ENCODE data around the gene LTC4S.
"Not testable (repeated sequence)": the region's sequence is repeated elsewhere in the genome, so short reads cannot be mapped to it uniquely, and the experiment has no call there.

The LTC4S gene, protein sequence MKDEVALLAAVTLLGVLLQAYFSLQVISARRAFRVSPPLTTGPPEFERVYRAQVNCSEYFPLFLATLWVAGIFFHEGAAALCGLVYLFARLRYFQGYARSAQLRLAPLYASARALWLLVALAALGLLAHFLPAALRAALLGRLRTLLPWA

DNA sequence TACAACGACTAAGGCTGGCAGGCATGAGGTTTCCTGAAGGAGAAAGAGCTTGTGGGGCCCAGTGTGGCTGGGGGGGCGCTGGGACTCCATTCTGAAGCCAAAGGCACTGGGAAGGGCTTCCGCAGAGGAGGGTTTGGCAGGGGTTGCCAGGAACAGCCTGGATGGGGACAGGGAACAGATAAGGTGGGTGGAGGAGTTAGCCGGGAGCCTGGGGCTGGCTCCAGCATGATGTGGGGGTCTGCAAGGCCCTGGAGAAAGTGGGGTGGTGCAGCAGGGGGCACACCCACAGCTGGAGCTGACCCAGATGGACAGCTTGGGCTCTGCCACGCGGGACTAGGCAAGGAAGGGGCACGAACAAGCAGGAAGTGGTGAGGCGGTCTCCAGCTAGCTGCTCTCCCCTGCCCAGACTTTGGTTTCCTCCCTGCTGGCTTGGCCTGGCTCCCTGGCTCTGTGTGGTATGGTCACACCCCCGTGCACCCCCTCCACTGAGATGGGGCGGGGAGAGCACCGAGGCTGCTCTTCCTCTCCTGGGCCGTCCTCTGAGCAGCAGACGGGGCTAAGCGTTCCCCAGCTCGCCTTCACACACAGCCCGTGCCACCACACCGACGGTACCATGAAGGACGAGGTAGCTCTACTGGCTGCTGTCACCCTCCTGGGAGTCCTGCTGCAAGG, at the start of gene LTC4S:
TSS of gene LTC4S (plus strand) at position 519 of the 672 bp plus-strand sequence. CDS start at position 614, 95 bp downstream.
- peak; percentile 70 for TF ChIP-seq POLR2A (IDR thresholded peaks at IDR 0.05; ENCODE audit: extremely low read depth, insufficient read length)
- TF ChIP-seq, protein P1, sequence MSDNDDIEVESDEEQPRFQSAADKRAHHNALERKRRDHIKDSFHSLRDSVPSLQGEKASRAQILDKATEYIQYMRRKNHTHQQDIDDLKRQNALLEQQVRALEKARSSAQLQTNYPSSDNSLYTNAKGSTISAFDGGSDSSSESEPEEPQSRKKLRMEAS (IDR thresholded peaks at IDR 0.05; ENCODE audit: low read depth, low read length), result peak; percentile 69; the same call in 1 of the 2 replicates
- peak; percentile 76 for TF ChIP-seq MYC (IDR thresholded peaks at IDR 0.05; ENCODE audit: low read depth, low read length)
- TF ChIP-seq, protein P2, sequence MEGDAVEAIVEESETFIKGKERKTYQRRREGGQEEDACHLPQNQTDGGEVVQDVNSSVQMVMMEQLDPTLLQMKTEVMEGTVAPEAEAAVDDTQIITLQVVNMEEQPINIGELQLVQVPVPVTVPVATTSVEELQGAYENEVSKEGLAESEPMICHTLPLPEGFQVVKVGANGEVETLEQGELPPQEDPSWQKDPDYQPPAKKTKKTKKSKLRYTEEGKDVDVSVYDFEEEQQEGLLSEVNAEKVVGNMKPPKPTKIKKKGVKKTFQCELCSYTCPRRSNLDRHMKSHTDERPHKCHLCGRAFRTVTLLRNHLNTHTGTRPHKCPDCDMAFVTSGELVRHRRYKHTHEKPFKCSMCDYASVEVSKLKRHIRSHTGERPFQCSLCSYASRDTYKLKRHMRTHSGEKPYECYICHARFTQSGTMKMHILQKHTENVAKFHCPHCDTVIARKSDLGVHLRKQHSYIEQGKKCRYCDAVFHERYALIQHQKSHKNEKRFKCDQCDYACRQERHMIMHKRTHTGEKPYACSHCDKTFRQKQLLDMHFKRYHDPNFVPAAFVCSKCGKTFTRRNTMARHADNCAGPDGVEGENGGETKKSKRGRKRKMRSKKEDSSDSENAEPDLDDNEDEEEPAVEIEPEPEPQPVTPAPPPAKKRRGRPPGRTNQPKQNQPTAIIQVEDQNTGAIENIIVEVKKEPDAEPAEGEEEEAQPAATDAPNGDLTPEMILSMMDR (IDR thresholded peaks at IDR 0.05; ENCODE audit: low read depth, low read length), result no peak
- H3K4me3 ChIP-seq (ENCODE audit: low read depth, low read length), result peak within 1 kb of the TSS; percentile 66
- DNase-seq (ENCODE audit: low read depth), result peak; percentile 97

DNA sequence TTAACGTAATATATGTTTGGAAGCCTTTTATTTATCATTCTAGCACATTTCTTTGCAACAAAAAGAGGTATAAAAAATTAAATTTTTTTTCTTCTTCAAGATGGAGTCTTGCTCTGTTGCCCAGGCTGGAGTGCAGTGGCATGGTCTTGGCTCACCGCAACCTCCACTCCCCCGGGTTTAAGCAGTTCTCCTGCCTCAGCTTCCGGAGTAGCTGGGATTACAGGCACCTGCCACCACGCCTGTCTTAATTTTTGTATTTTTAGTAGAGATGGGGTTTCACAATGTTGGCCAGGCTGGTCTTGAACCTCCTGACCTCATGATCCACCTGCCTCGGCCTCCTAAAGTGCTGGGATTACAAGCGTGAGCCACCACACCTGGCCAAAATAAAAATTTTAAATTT, 49.7 kb upstream of the LTC4S start:
- DNase-seq (ENCODE audit: low read depth), result peak; percentile 47
- not testable (repeated sequence) for H3K4me3 ChIP-seq (ENCODE audit: low read depth, low read length)

DNA sequence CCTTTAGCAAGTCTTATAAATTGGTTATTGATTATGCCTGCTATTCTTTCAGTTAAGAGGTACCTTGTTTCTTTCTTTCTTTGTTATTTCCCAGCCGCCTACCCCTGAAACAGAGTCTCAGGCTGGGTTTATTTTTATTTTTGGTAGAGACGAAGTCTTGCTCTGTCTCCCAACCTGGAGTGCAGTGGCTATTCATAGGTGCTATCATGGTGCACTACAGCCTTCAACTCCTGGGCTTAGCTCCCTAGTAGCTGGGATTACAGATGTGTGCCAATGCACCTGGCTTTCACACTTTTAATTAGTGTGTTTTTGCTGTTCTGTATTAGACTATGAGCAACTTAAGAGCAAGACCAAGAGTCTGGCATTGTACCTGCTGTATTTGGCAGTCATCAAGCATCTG, 46.9 kb upstream of the LTC4S start:
- no peak for DNase-seq (ENCODE audit: low read depth)
- TF ChIP-seq MYC (IDR thresholded peaks at IDR 0.05; ENCODE audit: low read depth, low read length) (no peak), POLR2A (IDR thresholded peaks at IDR 0.05; ENCODE audit: extremely low read depth, insufficient read length) (no peak)
- TF ChIP-seq, protein P1 (IDR thresholded peaks at IDR 0.05; ENCODE audit: low read depth, low read length), result no peak
- no peak overlapping the region for H3K4me3 ChIP-seq (ENCODE audit: low read depth, low read length)

DNA sequence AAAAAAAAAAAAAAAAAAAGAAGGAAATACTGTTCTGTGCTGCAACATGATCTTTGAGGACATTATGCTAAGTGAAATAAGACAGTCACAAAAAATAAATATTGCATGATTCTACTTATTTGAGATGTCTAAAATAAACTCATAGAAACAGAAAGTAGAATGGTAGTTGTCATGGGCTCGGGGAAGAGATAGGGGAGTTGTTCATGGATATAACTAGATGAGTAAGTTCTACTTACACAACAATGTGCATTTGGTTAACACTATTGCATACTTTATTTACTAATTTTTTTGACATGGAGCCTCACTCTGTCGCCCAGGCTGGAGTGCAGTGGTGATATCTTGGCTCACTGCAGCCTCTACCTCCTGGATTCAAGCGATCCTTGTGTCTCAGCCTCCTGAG, 46.0 kb upstream of the LTC4S start:
- DNase-seq (ENCODE audit: low read depth), result no peak
- TF ChIP-seq, protein P2 (IDR thresholded peaks at IDR 0.05; ENCODE audit: low read depth, low read length), result no peak
- TF ChIP-seq, protein P1 (IDR thresholded peaks at IDR 0.05; ENCODE audit: low read depth, low read length), result no peak
- TF ChIP-seq POLR2A (IDR thresholded peaks at IDR 0.05; ENCODE audit: extremely low read depth, insufficient read length), result no peak
- TF ChIP-seq MYC (IDR thresholded peaks at IDR 0.05; ENCODE audit: low read depth, low read length), result no peak
- no peak overlapping the region for H3K4me3 ChIP-seq (ENCODE audit: low read depth, low read length)

DNA sequence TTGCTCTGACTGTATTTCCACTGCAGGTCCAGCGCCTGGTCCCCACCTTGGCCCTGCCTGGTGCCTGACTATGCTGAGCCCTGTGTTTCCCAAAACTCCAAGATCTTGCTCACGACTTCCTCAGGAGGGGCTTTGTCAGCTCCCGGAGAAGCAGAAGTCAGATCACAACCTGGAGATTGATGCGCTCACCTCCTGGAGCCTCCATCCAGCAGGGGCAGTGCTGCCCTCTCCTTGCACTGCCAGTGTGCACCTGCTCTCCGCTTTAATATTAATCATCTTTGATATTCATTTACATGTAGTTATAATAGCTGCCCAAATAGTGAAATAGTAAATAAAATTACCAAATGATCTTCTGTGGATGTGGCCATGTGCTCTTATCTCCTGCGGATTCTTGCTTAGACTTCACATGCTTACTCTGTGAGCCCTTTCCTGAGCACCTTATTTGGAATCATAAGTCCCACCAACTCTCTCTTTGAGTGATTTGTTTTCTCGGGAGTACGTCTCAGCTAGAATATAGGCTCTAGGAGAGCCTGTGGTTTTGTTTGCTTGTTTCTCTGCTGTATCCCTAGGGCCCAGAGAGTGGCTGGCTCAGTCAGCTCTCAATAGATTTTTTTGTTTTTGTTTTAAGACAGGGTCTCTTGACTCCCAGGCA, 43.8 kb upstream of the LTC4S start:
- DNase-seq (ENCODE audit: low read depth), result no peak
- TF ChIP-seq POLR2A (IDR thresholded peaks at IDR 0.05; ENCODE audit: extremely low read depth, insufficient read length), result no peak
- TF ChIP-seq, protein P2 (IDR thresholded peaks at IDR 0.05; ENCODE audit: low read depth, low read length), result peak; percentile 3
- no peak overlapping the region for H3K4me3 ChIP-seq (ENCODE audit: low read depth, low read length)

DNA sequence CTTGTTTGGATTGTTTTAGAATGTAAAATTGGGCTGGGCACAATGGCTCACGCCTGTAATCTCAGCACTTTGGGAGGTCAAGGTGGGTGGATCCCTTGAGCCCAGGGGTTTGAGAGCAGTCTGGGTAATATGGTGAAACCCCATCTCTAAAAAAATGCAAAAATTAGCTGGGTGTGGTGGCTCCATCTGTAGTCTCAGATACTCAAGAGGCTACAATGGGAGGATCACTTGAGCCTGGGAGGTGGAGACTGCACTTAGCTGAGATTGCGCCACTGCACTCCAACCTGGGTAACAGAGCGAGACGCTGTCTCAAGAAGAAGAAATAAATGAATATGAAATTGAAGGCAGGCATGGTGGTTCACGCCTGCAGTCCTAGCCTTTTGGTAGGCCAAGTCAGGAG, 39.8 kb upstream of the LTC4S start:
- TF ChIP-seq POLR2A (IDR thresholded peaks at IDR 0.05; ENCODE audit: extremely low read depth, insufficient read length), result no peak
- TF ChIP-seq, protein P2 (IDR thresholded peaks at IDR 0.05; ENCODE audit: low read depth, low read length), result no peak
- TF ChIP-seq, protein P1 (IDR thresholded peaks at IDR 0.05; ENCODE audit: low read depth, low read length), result no peak
- TF ChIP-seq MYC (IDR thresholded peaks at IDR 0.05; ENCODE audit: low read depth, low read length), result no peak
- H3K4me3 ChIP-seq (ENCODE audit: low read depth, low read length), result no peak overlapping the region
- DNase-seq (ENCODE audit: low read depth), result no peak
